ENCODE results near the gene PYGL.
A peak's percentile ranks its signal among the peaks of the same experiment; 100 is the strongest.
"Not testable (repeated sequence)": the region's sequence is repeated elsewhere in the genome, so short reads cannot be mapped to it uniquely, and the experiment has no call there.

The PYGL gene

DNA sequence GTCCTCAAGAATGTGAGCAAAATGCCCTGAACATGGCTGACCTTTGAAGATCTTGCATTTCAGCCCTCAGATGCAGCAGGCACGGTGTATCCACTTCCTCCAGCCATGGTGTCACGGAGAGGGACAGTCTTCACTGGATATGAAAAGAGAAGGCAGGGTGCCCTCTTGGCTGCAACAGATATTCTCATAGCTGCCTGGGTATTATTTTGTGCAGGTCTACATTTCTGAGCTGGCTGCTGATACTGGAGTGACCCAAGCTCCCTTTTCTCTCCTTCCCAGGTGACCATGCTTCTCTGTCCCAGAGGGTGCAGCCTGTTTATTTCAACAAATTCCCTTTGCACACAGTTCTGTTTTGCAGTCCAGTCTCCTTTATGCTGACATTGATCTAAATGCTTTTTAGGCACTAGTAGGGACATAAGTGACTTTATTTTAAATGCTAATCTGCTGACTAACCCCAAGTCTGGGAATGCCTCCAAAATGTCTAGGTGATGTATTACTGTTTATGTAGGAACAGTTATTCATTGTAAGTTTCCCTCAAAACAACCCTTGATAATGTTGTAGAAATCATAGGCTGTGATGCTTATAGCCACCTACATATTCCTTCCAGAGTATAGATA is 17.4 kb upstream of the PYGL start:
- peak overlapping the region in 1 of 2 experiments; percentile 31 for H3K4me3 ChIP-seq (ENCODE audit: insufficient read depth in 1 of 2, low read depth in 1 of 2, low read length in 2 of 2)
- H3K14ac ChIP-seq (ENCODE audit: low read length in 2 of 2): peak overlapping the region in 1 of 2 experiments; percentile 92
- H4K91ac ChIP-seq (ENCODE audit: low read length): no peak overlapping the region
- no peak overlapping the region for H3K9ac ChIP-seq (ENCODE audit: low read length)
- H2AK5ac ChIP-seq (ENCODE audit: low read length, severe bottlenecking): no peak overlapping the region
- peak overlapping the region in 1 of 2 experiments; percentile 75 for H3K4ac ChIP-seq (ENCODE audit: low read depth in 1 of 2, low read length in 2 of 2)
- no peaks in the 10 kb centered on the region for H3K27me3 ChIP-seq (ENCODE audit: control insufficient read depth in 1 of 2, insufficient read depth in 1 of 2, low read length in 2 of 2)
- peak; percentile 95 for DNase-seq
- peak overlapping the region; percentile 2 for H4K8ac ChIP-seq (ENCODE audit: low read length)
- H3K4me2 ChIP-seq (ENCODE audit: low read length, poor library complexity, severe bottlenecking): peak overlapping the region; percentile 54
- 13% methylated on average over 2 of the region's 2 CpGs for WGBS
- H3K9me3 ChIP-seq (ENCODE audit: control insufficient read depth, low read length): no peaks in the 10 kb centered on the region
- H3K79me1 ChIP-seq (replicated peaks; ENCODE audit: low read length, poor library complexity, severe bottlenecking): no peaks in the 10 kb centered on the region
- H3K18ac ChIP-seq (ENCODE audit: low read depth in 1 of 2, low read length in 2 of 2): peak overlapping the region in 1 of 2 experiments; percentile 98
- H2AFZ ChIP-seq (ENCODE audit: low read depth, low read length): no peak overlapping the region
- H3K4me1 ChIP-seq (ENCODE audit: control insufficient read depth, insufficient read depth, low read depth, low read length): peaks cover 9% of the 10 kb centered on the region
- no peak overlapping the region for H2BK15ac ChIP-seq (ENCODE audit: low read depth, poor library complexity, severe bottlenecking)
- no peak overlapping the region for H2BK5ac ChIP-seq (ENCODE audit: low read depth, low read length, poor library complexity, severe bottlenecking)
- peak overlapping the region in 1 of 2 experiments; percentile 87 for H2BK12ac ChIP-seq (ENCODE audit: low read length in 2 of 2)
- no peaks in the 10 kb centered on the region for H3K36me3 ChIP-seq (ENCODE audit: control insufficient read depth in 1 of 2, insufficient read depth in 2 of 2, low read depth in 1 of 2, low read length in 2 of 2)
- peak overlapping the region; percentile 84 for H3K27ac ChIP-seq (ENCODE audit: low read length, poor library complexity, severe bottlenecking)
- no peak overlapping the region for H2BK120ac ChIP-seq (ENCODE audit: low read depth, low read length)
- peak overlapping the region in 1 of 2 experiments; percentile 32 for H3K23ac ChIP-seq (ENCODE audit: low read length in 2 of 2)

DNA sequence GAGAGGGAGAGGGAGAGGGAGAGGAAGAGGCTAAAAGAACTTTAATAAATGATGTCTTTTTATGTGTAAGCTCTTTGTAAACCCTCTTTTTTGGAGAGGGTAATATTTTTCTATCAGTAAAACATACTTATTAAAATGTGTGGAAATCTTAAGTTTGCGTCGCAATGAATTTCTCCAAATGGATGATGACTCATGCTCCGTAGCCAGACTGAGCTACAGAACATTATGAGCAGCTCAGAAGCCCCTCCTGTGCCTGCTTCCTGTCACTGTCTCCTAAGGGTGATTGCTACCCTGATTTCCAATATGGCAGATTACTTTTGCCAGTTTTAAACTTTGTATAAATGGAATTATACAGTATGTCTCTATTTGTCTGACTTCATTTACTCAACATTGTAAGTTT is 13.0 kb upstream of the PYGL start:
- 45% methylated on average over 3 of the region's 3 CpGs for WGBS
- Histone ChIP-seq H3K4me3 (ENCODE audit: insufficient read depth in 1 of 2, low read depth in 1 of 2, low read length in 2 of 2) (no peak overlapping the region), H3K18ac (ENCODE audit: low read depth in 1 of 2, low read length in 2 of 2) (no peak overlapping the region), H3K36me3 (ENCODE audit: control insufficient read depth in 1 of 2, insufficient read depth in 2 of 2, low read depth in 1 of 2, low read length in 2 of 2) (no peaks in the 10 kb centered on the region), H3K4me2 (ENCODE audit: low read length, poor library complexity, severe bottlenecking) (no peak overlapping the region), H2BK15ac (ENCODE audit: low read depth, poor library complexity, severe bottlenecking) (no peak overlapping the region), H3K23ac (ENCODE audit: low read length in 2 of 2) (no peak overlapping the region), H3K9me3 (ENCODE audit: control insufficient read depth, low read length) (no peaks in the 10 kb centered on the region), H3K9ac (ENCODE audit: low read length) (no peak overlapping the region), H3K14ac (ENCODE audit: low read length in 2 of 2) (no peak overlapping the region), H2BK120ac (ENCODE audit: low read depth, low read length) (no peak overlapping the region), H2AFZ (ENCODE audit: low read depth, low read length) (no peak overlapping the region), H3K79me1 (replicated peaks; ENCODE audit: low read length, poor library complexity, severe bottlenecking) (no peaks in the 10 kb centered on the region), H3K27me3 (ENCODE audit: control insufficient read depth in 1 of 2, insufficient read depth in 1 of 2, low read length in 2 of 2) (no peaks in the 10 kb centered on the region), H2BK5ac (ENCODE audit: low read depth, low read length, poor library complexity, severe bottlenecking) (no peak overlapping the region), H3K4ac (ENCODE audit: low read depth in 1 of 2, low read length in 2 of 2) (no peak overlapping the region), H3K4me1 (ENCODE audit: control insufficient read depth, insufficient read depth, low read depth, low read length) (peaks cover 8% of the 10 kb centered on the region), H4K91ac (ENCODE audit: low read length) (no peak overlapping the region), H3K27ac (ENCODE audit: low read length, poor library complexity, severe bottlenecking) (no peak overlapping the region), H4K8ac (ENCODE audit: low read length) (no peak overlapping the region), H2AK5ac (ENCODE audit: low read length, severe bottlenecking) (no peak overlapping the region), H2BK12ac (ENCODE audit: low read length in 2 of 2) (no peak overlapping the region)
- DNase-seq: peak; percentile 67

DNA sequence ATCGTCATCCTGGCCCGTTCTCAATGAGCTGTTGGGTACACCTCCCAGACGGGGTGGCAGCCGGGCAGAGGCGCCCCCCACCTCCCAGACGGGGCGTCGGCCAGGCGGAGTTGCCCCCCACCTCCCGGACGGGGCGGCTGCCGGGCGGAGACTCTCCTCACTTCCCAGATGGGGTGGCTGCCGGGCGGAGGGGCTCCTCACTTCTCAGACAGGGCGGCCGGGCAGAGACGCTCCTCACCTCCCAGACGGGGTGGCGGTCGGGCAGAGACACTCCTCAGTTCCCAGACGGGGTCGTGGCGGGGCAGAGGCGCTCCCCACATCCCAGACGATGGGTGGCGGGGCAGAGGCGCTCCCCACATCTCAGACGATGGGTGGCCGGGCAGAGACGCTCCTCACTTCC is 12.1 kb upstream of the PYGL start:
- H3K18ac ChIP-seq (ENCODE audit: low read depth in 1 of 2, low read length in 2 of 2); H2BK12ac ChIP-seq (ENCODE audit: low read length in 2 of 2); H2AK5ac ChIP-seq (ENCODE audit: low read length, severe bottlenecking); H2BK15ac ChIP-seq (ENCODE audit: low read depth, poor library complexity, severe bottlenecking); H4K8ac ChIP-seq (ENCODE audit: low read length); H3K4me1 ChIP-seq (ENCODE audit: control insufficient read depth, insufficient read depth, low read depth, low read length); H3K4me3 ChIP-seq (ENCODE audit: insufficient read depth in 1 of 2, low read depth in 1 of 2, low read length in 2 of 2); H3K9ac ChIP-seq (ENCODE audit: low read length); H3K23ac ChIP-seq (ENCODE audit: low read length in 2 of 2); H3K4me2 ChIP-seq (ENCODE audit: low read length, poor library complexity, severe bottlenecking); H2AFZ ChIP-seq (ENCODE audit: low read depth, low read length); DNase-seq; H2BK120ac ChIP-seq (ENCODE audit: low read depth, low read length); H4K91ac ChIP-seq (ENCODE audit: low read length); H3K27ac ChIP-seq (ENCODE audit: low read length, poor library complexity, severe bottlenecking); H3K79me1 ChIP-seq (replicated peaks; ENCODE audit: low read length, poor library complexity, severe bottlenecking); H3K14ac ChIP-seq (ENCODE audit: low read length in 2 of 2); H2BK5ac ChIP-seq (ENCODE audit: low read depth, low read length, poor library complexity, severe bottlenecking); H3K4ac ChIP-seq (ENCODE audit: low read depth in 1 of 2, low read length in 2 of 2); H3K27me3 ChIP-seq (ENCODE audit: control insufficient read depth in 1 of 2, insufficient read depth in 1 of 2, low read length in 2 of 2); H3K36me3 ChIP-seq (ENCODE audit: control insufficient read depth in 1 of 2, insufficient read depth in 2 of 2, low read depth in 1 of 2, low read length in 2 of 2); H3K9me3 ChIP-seq (ENCODE audit: control insufficient read depth, low read length): not testable (repeated sequence)
- 96% methylated on average over 30 of the region's 32 CpGs for WGBS

DNA sequence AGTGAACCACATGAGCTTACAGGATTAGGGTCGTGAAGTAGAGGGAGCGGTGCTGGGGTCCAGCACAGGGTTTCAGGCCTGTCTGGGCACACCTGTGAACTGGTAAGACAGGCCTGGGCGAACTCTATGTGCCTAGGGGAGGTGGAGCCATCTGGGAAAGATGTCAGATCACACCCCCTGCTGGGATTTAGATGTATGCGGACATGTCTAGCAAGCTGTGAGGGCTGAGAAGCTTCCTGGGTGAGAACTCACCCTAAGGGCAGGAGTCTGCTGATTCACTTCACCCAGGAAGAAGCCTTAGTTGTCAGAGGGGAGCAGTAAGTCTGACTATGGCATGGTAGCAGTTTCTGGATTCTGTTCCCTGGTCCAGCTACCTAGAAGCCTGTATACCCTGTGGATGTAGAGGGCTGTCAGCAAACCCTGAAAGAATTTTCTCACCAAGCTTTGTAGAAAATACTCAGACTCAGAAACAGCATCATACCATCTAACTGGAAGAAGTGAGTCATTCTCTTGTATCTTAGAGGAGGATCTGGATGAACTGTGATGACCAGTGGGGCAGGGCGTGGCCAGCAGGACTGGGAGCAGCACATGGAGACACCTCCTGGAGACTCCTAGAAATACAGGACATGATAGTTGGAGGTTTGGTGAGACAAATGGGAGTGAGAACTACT is 11.2 kb upstream of the PYGL start:
- no peak overlapping the region for H3K23ac ChIP-seq (ENCODE audit: low read length in 2 of 2)
- H3K14ac ChIP-seq (ENCODE audit: low read length in 2 of 2): peak overlapping the region in 1 of 2 experiments; percentile 44
- WGBS: 65% methylated on average over 5 of the region's 5 CpGs
- H3K36me3 ChIP-seq (ENCODE audit: control insufficient read depth in 1 of 2, insufficient read depth in 2 of 2, low read depth in 1 of 2, low read length in 2 of 2): no peaks in the 10 kb centered on the region
- H3K27ac ChIP-seq (ENCODE audit: low read length, poor library complexity, severe bottlenecking): peak overlapping the region; percentile 83
- H2BK12ac ChIP-seq (ENCODE audit: low read length in 2 of 2): peak overlapping the region; percentile 83 to 87
- peak overlapping the region; percentile 68 to 69 for H3K4ac ChIP-seq (ENCODE audit: low read depth in 1 of 2, low read length in 2 of 2)
- peak overlapping the region; percentile 65 for H4K91ac ChIP-seq (ENCODE audit: low read length)
- H3K18ac ChIP-seq (ENCODE audit: low read depth in 1 of 2, low read length in 2 of 2): peak overlapping the region in 1 of 2 experiments; percentile 89
- H2AK5ac ChIP-seq (ENCODE audit: low read length, severe bottlenecking): peak overlapping the region; percentile 8
- H3K4me3 ChIP-seq (ENCODE audit: insufficient read depth in 1 of 2, low read depth in 1 of 2, low read length in 2 of 2): peak overlapping the region in 1 of 2 experiments; percentile 3
- peak overlapping the region; percentile 81 for H4K8ac ChIP-seq (ENCODE audit: low read length)
- no peak overlapping the region for H2BK5ac ChIP-seq (ENCODE audit: low read depth, low read length, poor library complexity, severe bottlenecking)
- DNase-seq: peak; percentile 96
- H3K9ac ChIP-seq (ENCODE audit: low read length): peak overlapping the region; percentile 82
- peaks cover 7% of the 10 kb centered on the region for H3K4me1 ChIP-seq (ENCODE audit: control insufficient read depth, insufficient read depth, low read depth, low read length)
- H3K79me1 ChIP-seq (replicated peaks; ENCODE audit: low read length, poor library complexity, severe bottlenecking): no peaks in the 10 kb centered on the region
- no peaks in the 10 kb centered on the region for H3K9me3 ChIP-seq (ENCODE audit: control insufficient read depth, low read length)
- no peak overlapping the region for H3K4me2 ChIP-seq (ENCODE audit: low read length, poor library complexity, severe bottlenecking)
- H2BK15ac ChIP-seq (ENCODE audit: low read depth, poor library complexity, severe bottlenecking): peak overlapping the region; percentile 78
- peak overlapping the region; percentile 4 for H2BK120ac ChIP-seq (ENCODE audit: low read depth, low read length)
- peak overlapping the region; percentile 54 for H2AFZ ChIP-seq (ENCODE audit: low read depth, low read length)
- no peaks in the 10 kb centered on the region for H3K27me3 ChIP-seq (ENCODE audit: control insufficient read depth in 1 of 2, insufficient read depth in 1 of 2, low read length in 2 of 2)
